ENCODE measurements around the gene KLF16.
"Not testable (repeated sequence)": the region's sequence is repeated elsewhere in the genome, so short reads cannot be mapped to it uniquely, and the experiment has no call there.

KLF16 gene

DNA sequence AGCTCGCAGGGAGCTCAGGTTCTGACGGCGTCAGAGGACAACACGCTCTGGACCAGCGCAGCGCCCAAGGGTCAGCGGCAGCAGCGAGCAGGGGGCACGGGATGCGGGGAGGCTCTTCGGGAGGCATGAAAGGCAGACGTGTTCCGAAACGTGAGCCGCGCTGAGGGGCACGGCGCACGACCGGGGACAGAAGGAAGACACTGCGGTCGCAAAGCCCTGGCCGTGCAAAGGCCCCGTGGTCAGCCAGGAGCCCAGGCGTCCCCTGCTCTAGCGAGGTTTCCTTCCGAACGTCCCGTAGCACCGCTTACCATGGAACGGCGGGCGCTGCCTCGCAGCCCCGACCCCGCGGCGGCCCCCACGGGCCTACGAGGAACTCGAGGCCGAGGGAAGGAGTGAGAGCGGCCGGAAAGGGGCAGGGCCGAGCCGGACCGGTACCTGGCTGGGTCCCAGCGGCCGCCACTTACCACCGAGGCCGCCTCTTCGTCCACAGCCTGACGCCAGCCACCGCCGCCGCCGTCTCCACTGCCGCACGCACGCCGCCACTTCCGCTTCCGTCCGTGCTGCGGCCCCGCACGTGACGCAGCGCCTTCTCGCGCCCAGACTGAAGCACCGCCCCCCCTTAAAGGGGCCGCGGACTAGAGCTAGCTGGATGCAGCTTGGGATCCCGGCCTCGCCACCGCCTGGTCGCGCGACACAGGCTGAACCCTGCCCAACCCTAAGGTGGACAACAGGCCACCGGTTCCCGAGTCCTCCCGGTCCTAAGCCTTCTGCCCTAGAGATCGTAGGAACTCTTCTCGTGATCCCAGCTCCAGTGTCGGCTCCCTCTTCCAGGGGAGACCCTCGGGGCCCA, 12.5 kb upstream of the KLF16 start:
- TF ChIP-seq, protein P1, sequence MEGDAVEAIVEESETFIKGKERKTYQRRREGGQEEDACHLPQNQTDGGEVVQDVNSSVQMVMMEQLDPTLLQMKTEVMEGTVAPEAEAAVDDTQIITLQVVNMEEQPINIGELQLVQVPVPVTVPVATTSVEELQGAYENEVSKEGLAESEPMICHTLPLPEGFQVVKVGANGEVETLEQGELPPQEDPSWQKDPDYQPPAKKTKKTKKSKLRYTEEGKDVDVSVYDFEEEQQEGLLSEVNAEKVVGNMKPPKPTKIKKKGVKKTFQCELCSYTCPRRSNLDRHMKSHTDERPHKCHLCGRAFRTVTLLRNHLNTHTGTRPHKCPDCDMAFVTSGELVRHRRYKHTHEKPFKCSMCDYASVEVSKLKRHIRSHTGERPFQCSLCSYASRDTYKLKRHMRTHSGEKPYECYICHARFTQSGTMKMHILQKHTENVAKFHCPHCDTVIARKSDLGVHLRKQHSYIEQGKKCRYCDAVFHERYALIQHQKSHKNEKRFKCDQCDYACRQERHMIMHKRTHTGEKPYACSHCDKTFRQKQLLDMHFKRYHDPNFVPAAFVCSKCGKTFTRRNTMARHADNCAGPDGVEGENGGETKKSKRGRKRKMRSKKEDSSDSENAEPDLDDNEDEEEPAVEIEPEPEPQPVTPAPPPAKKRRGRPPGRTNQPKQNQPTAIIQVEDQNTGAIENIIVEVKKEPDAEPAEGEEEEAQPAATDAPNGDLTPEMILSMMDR (IDR thresholded peaks at IDR 0.05; ENCODE audit: insufficient read depth, low read depth, low read length, missing control alignments), result no peak
- peak; percentile 96 for DNase-seq (ENCODE audit: low read depth)
- H3K4me3 ChIP-seq (ENCODE audit: low read depth, low read length), result peak overlapping the region; percentile 97

DNA sequence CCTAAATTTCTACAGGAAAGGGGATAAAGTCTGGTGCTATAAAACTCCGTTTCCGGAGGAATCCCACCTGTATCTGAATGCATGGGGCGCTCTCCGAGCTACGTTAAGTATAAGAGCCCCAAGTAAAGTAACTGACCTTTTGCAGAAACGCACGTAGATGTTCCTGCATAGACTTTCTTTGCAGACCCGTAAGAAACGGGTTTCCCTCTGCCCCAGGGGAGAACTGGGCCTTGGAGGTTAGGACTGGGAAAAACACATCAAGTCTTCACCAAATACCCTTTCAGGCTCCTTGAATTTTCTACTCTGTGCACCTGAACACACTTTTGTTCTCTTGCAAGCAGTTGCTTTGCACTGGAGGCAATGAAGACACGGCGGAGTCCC, 11.9 kb upstream of the KLF16 start:
- DNase-seq (ENCODE audit: low read depth), result not testable (repeated sequence)
- peak overlapping the region; percentile 97 for H3K4me3 ChIP-seq (ENCODE audit: low read depth, low read length)

DNA sequence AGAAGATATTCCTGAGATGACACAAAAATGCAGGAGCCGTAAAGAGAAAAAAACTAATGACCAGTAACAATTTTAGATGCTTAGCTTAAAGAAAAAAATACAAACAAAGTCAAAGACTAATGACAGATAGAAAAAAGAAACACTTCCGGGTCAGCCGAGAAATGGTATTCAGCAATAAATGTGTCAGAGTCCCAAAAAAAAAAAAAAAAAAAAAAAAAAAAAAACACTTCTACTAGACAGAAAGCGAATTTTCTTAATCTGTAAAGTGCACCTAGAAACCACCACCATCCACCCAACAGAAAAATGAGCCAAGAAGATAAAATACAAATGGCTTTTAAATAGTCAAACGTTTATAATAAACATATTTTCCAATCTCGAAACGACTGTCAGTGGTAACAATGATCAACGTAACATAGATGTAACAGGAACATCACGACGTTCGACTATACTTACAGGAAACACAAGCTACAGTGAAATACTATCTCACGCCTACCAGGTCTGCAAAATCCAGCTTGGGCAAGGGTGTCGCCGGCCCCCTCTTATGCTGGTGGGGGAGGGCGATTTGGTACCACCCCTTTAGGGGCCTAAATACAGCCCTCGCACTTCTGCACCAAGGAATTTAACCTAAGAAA, 11.3 kb upstream of the KLF16 start:
- H3K4me3 ChIP-seq (ENCODE audit: low read depth, low read length), result peak overlapping the region; percentile 97
- TF ChIP-seq, protein P1 (IDR thresholded peaks at IDR 0.05; ENCODE audit: insufficient read depth, low read depth, low read length, missing control alignments), result no peak
- DNase-seq (ENCODE audit: low read depth), result no peak

DNA sequence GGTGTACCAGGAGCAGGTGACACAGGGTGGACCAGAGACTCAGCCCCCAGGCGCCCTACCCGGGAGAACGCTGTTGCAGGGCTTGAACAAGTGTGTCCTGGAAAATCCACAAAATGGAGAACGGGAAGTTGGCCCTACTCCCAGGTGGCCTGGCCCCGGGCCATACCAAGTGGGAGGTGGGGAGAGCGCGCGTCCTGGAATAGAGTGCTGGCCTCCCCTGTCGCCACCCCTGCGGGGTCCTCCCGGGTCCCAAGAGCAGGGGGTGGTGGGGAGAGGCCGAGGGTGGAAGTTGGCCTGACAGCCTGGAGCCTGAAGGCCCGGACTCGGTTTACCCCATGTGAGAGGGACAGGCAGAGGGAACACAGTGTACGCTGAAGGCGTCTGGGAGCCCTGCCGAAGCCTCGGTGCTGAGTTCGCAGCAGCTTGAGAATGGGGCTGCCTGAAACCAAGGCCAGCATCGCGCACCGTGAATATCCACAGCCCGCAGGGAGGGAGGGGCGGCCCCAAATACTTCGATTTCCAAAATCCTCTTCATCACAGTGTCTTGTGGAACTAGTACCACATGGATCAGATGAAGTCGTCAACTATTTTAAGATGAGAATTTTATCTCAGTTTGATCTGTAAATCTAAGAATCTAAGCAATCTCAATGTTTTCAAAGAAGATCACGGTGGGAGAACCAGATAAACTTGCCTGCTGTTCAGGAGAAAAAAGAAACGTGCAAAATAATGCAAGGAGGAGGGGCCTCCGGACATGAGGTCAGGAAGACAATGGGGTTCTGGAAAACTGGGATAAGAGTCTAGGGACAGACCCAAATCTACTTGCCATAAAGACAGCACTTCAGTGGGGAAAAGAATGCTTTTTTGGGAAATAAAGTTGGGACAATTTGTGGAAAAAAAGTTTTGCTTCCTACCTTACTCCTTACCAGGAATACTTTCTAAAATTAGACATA, 10.4 kb upstream of the KLF16 start:
- TF ChIP-seq, protein P1 (IDR thresholded peaks at IDR 0.05; ENCODE audit: insufficient read depth, low read depth, low read length, missing control alignments), result no peak
- peak overlapping the region; percentile 97 for H3K4me3 ChIP-seq (ENCODE audit: low read depth, low read length)
- DNase-seq (ENCODE audit: low read depth), result no peak

DNA sequence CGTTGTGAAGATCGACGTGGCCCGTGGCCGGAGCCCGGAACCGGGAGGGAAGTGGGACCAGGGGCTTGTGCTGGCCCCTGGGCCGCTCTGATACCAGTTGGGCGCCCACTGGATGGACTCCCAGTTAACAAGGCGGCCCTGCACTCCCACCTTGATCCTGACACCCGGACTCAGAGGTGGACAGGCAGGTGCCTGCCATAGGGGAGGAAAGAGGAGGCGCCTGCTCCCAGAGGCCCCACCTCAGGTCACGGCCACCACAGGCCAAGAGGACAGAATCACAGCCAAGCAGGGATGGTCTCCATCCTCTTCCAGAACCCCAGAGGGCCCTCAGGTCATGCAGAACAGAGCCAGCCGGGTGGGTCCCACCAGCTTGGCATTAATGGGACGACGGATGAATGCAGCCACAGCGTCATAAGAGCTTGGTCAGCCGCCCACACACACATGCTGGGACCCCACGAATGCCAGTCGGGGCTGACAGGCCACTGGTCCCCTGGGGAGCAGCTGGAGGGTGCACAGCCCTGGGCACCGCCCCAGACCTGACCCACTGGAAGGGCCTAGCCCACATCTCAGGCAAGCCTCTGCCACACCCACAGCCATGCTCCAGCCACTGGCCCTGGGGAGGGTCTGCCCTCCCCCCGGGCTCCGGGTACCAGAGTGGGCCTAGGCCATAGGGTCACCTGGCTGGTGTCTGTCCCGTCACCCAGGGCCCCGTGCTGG, 9.6 kb upstream of the KLF16 start:
- TF ChIP-seq, protein P1 (IDR thresholded peaks at IDR 0.05; ENCODE audit: insufficient read depth, low read depth, low read length, missing control alignments), result no peak
- no peak overlapping the region for H3K4me3 ChIP-seq (ENCODE audit: low read depth, low read length)

DNA sequence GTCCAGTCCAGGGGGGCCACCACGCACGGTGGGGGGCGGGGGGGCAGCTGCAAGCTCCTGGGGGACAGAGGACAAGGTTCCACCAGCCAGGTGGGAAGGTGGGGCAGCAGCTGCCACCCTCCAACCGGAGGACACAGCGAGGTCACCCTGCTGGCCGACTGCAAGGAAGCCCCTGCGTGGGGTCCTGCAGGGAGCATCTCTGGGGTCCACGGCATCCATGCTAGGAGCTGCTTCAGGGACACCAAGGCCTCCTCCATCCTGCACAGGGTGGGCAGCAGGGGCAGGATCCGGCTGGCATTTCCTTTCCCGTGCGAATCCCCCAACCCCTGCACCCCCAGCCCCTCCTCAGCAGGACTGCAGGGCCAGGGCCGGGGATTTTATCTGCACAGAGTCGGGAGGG, 8.3 kb upstream of the KLF16 start:
- TF ChIP-seq, protein P1 (IDR thresholded peaks at IDR 0.05; ENCODE audit: insufficient read depth, low read depth, low read length, missing control alignments), result no peak
- DNase-seq (ENCODE audit: low read depth), result no peak

More for the DNA sequence above, 9.6 kb upstream of the KLF16 start:
- DNase-seq (ENCODE audit: low read depth), result no peak

More for the DNA sequence above, 8.3 kb upstream of the KLF16 start:
- H3K4me3 ChIP-seq (ENCODE audit: low read depth, low read length), result no peak overlapping the region

Data from GM12865 (cell line).